OCI-LY7 (cell line): ENCODE results near the gene DNAH6. TPM values are rescaled to one million over a fixed set of nuclear protein-coding genes. Genes with fewer than 3 reads are reported as not detected.

Experiments
- BruUV-seq: library from RNA; stranded (reverse); fragments of 400-500 nt; replicated peaks from 2 replicates; lab custom pipeline; 2021; lab: Mats Ljungman, UMichigan
- CTCF ChIA-PET: fragments of 300-600 bp; sonication (Branson Sonifier 250); formaldehyde crosslinking; loops from one replicate; lab custom pipeline; 2022; ENCODE audit warnings: antibody characterized with exemption; ENCODE audit not compliant: unreplicated experiment; lab: Charles Lee
- POLR2A ChIA-PET: fragments of 300-600 bp; sonication (Branson Sonifier 250); formaldehyde crosslinking; loops from one replicate; lab custom pipeline; 2022; ENCODE audit warnings: antibody characterized with exemption; lab: Charles Lee
- DNase-seq: peaks from one replicate; pipeline ENCODE4 v3.0.0-alpha.2; 2015; ENCODE audit warnings: low spot score
- H2AFZ ChIP-seq: fragments of 200-600 bp; sonication (generic), shearing (Covaris generic); 2 replicates; pipeline ENCODE4 v1.6.1; 2014; ENCODE audit warnings: mild to moderate bottlenecking, antibody characterized with exemption, low read length, moderate library complexity
- H3K27ac ChIP-seq: fragments of 200-600 bp; sonication (generic); 2 replicates; pipeline ENCODE4 v1.5.1; 2014; ENCODE audit warnings: mixed run types, low read depth, mild to moderate bottlenecking, moderate library complexity, low read length, inconsistent platforms; ENCODE audit not compliant: poor library complexity, severe bottlenecking
- H3K36me3 ChIP-seq: fragments of 200-600 bp; sonication (generic); 2 replicates; pipeline ENCODE4 v1.6.1; 2014; ENCODE audit warnings: mild to moderate bottlenecking, antibody characterized with exemption, low read length, moderate library complexity, mixed read lengths; ENCODE audit not compliant: insufficient read depth
- H3K4me1 ChIP-seq: fragments of 200-600 bp; sonication (generic); 2 replicates; pipeline ENCODE4 v1.5.1; 2014; ENCODE audit warnings: mild to moderate bottlenecking, low read length; ENCODE audit not compliant: insufficient read depth, poor library complexity, severe bottlenecking
- H3K4me2 ChIP-seq: fragments of 200-600 bp; sonication (generic); 2 replicates; pipeline ENCODE4 v1.6.1; 2014; ENCODE audit warnings: mild to moderate bottlenecking, low read length
- H3K4me3 ChIP-seq: fragments of 200-600 bp; sonication (generic); 2 replicates; pipeline ENCODE4 v1.5.1; 2014; ENCODE audit warnings: mild to moderate bottlenecking, low read depth, low read length; ENCODE audit not compliant: poor library complexity, severe bottlenecking
- H3K79me2 ChIP-seq: fragments of 200-600 bp; sonication (generic); 2 replicates; pipeline ENCODE4 v1.6.1; 2016; ENCODE audit warnings: low read depth, mild to moderate bottlenecking, low read length, moderate library complexity, mixed read lengths; ENCODE audit not compliant: insufficient read depth
- H3K9me2 ChIP-seq: fragments of 200-600 bp; sonication (generic); 2 replicates; pipeline ENCODE4 v1.6.1; 2016; ENCODE audit warnings: mild to moderate bottlenecking, low read length, mixed read lengths; ENCODE audit not compliant: insufficient read depth
- H3K9me3 ChIP-seq: fragments of 200-600 bp; sonication (generic); 2 replicates; pipeline ENCODE4 v1.6.1; 2014; ENCODE audit warnings: mild to moderate bottlenecking, mixed run types, low read length, mixed read lengths
- H4K20me1 ChIP-seq: fragments of 200-600 bp; sonication (generic); 2 replicates; pipeline ENCODE4 v1.6.1; 2014; ENCODE audit warnings: mild to moderate bottlenecking, antibody characterized with exemption, low read length, moderate library complexity, mixed read lengths; ENCODE audit not compliant: insufficient read depth
- CTCF ChIP-seq: fragments of 200-600 bp; sonication (generic); conservative IDR thresholded peaks from 2 replicates; pipeline ENCODE4 v1.5.1; 2014; ENCODE audit warnings: mild to moderate bottlenecking, antibody characterized with exemption, low read length, moderate library complexity, mixed read lengths
- EZH2phosphoT487 ChIP-seq: fragments of 200-600 bp; sonication (generic); IDR thresholded peaks from 2 replicates; pipeline ENCODE4 v1.6.1; 2018; ENCODE audit warnings: low read depth, borderline replicate concordance, mild to moderate bottlenecking, mixed run types, antibody characterized with exemption, low read length, moderate library complexity, mixed read lengths
- intact Hi-C: fragments of 100-400 bp; cut with micrococcal nuclease; formaldehyde crosslinking; loops from one replicate; pipeline ENCODE4 v1.10.0; 2022; ENCODE audit not compliant: unreplicated experiment
- total RNA-seq, 2 experiments: library from RNA; depleted of rRNA in 1 of 2; stranded (reverse); fragments of >200 nt in 1 of 2; shearing (Covaris generic) in 1 of 2; gene quantifications; 2 replicates each; pipeline ENCODE4 v1.2.3, GENCODE V29; 2014 to 2022

Gene DNAH6
- total RNA-seq, 2 experiments from 2014 or later: 0.63 to 1.6 TPM

- H3K27ac ChIP-seq: no peak overlapping the region
- no peak for DNase-seq
Measured at GRCh38 chr2:84556190-84556589, 39.9 kb downstream of the DNAH6 start.

GRCh38 chr2:84559838-84560237 lies 43.5 kb downstream of the DNAH6 start:
- TF ChIP-seq CTCF (no peak), EZH2phosphoT487 (no peak)
- Histone ChIP-seq H3K4me2 (no peak overlapping the region), H4K20me1 (no peaks in the 10 kb centered on the region), H3K9me3 (no peaks in the 10 kb centered on the region), H2AFZ (no peak overlapping the region), H3K4me1 (no peaks in the 10 kb centered on the region), H3K9me2 (no peaks in the 10 kb centered on the region), H3K27ac (no peak overlapping the region), H3K4me3 (no peak overlapping the region), H3K36me3 (no peaks in the 10 kb centered on the region), H3K79me2 (no peaks in the 10 kb centered on the region)
- POLR2A ChIA-PET: no interaction called here
- BruUV-seq: no TSS peak
- DNase-seq: no peak
- CTCF ChIA-PET: no interaction called here
- intact Hi-C loops: no loop called here

More at GRCh38 chr2:84556190-84556589, 39.9 kb downstream of the DNAH6 start:
- no peak overlapping the region for H3K4me3 ChIP-seq
- H3K79me2 ChIP-seq: no peaks in the 10 kb centered on the region
- no peaks in the 10 kb centered on the region for H4K20me1 ChIP-seq
- TF ChIP-seq EZH2phosphoT487 (no peak), CTCF (no peak)
- ChIA-PET POLR2A (interaction anchor here (0.8 kb wide), 1 partner anchor 176 kb away, joined by 4 read pairs; no protein-coding TSS in a partner anchor), CTCF (no interaction called here)
- intact Hi-C loops: no loop called here
- no peaks in the 10 kb centered on the region for H3K4me1 ChIP-seq
- H2AFZ ChIP-seq: no peak overlapping the region
- no peaks in the 10 kb centered on the region for H3K36me3 ChIP-seq
- no peaks in the 10 kb centered on the region for H3K9me3 ChIP-seq
- BruUV-seq: no TSS peak
- no peak overlapping the region for H3K4me2 ChIP-seq
- H3K9me2 ChIP-seq: no peaks in the 10 kb centered on the region

- BruUV-seq: no TSS peak
- Histone ChIP-seq H2AFZ (no peak overlapping the region), H3K4me1 (no peaks in the 10 kb centered on the region), H3K4me3 (no peak overlapping the region), H3K9me2 (no peaks in the 10 kb centered on the region), H3K9me3 (no peaks in the 10 kb centered on the region), H3K36me3 (no peaks in the 10 kb centered on the region), H3K4me2 (no peak overlapping the region), H3K27ac (no peak overlapping the region), H4K20me1 (no peaks in the 10 kb centered on the region), H3K79me2 (no peaks in the 10 kb centered on the region)
- no peak for TF ChIP-seq CTCF
- TF ChIP-seq EZH2phosphoT487: no peak
- CTCF ChIA-PET: no interaction called here
- DNase-seq: no peak
- intact Hi-C loops: no loop called here
- POLR2A ChIA-PET: interaction anchor here (0.7 kb wide), 1 partner anchor 271 kb away, joined by 4 read pairs; no protein-coding TSS in a partner anchor
Measured at GRCh38 chr2:84579661-84580060, 63.4 kb downstream of the DNAH6 start.
